Osteoblast (primary cell): ENCODE results near the gene FRMD8. TPM values are rescaled to one million over a fixed set of nuclear protein-coding genes. Genes with fewer than 3 reads are reported as not detected.
A peak's percentile ranks its signal among the peaks of the same experiment; 100 is the strongest.

Experiments
- DNase-seq: peaks from one replicate; pipeline ENCODE4 v3.0.0; 2011; ENCODE audit warnings: low spot score, mixed read lengths; ENCODE audit not compliant: insufficient read length; ENCODE audit errors: missing footprints
- H2AFZ ChIP-seq: 2 replicates; pipeline ENCODE4 v1.6.0; 2011; ENCODE audit warnings: mild to moderate bottlenecking, low read length
- H3K27ac ChIP-seq: 2 replicates; pipeline ENCODE4 v1.5.1; 2011; ENCODE audit warnings: mild to moderate bottlenecking, low read depth, low read length, moderate library complexity
- H3K27me3 ChIP-seq: 2 replicates; pipeline ENCODE4 v1.6.0; 2012; ENCODE audit warnings: mild to moderate bottlenecking, control low read depth, inconsistent platforms, low read length, moderate library complexity; ENCODE audit not compliant: insufficient read depth
- H3K36me3 ChIP-seq: 2 replicates; pipeline ENCODE4 v1.5.1; 2011; ENCODE audit warnings: mild to moderate bottlenecking, low read length, control low read depth, moderate library complexity; ENCODE audit not compliant: insufficient read depth
- H3K4me1 ChIP-seq: 2 replicates; pipeline ENCODE4 v1.5.1; 2011; ENCODE audit warnings: mild to moderate bottlenecking, low read length, control low read depth, moderate library complexity; ENCODE audit not compliant: insufficient read depth
- H3K4me2 ChIP-seq: 2 replicates; pipeline ENCODE4 v1.6.0; 2011; ENCODE audit warnings: mild to moderate bottlenecking, low read length; ENCODE audit not compliant: insufficient read depth
- H3K4me3 ChIP-seq: fragments of 200-600 bp; sonication (generic); 3 replicates; pipeline ENCODE4 v1.5.1; 2012; ENCODE audit warnings: mild to moderate bottlenecking, low read length, inconsistent platforms; ENCODE audit not compliant: insufficient read depth
- H3K79me2 ChIP-seq: 2 replicates; pipeline ENCODE4 v1.6.0; 2012; ENCODE audit warnings: mild to moderate bottlenecking, low read length, control low read depth, inconsistent platforms; ENCODE audit not compliant: insufficient read depth
- H3K9me3 ChIP-seq: 2 replicates; pipeline ENCODE4 v1.5.1; 2011; ENCODE audit warnings: low read depth, low read length, control low read depth
- H4K20me1 ChIP-seq: 2 replicates; pipeline ENCODE4 v1.6.0; 2012; ENCODE audit warnings: mild to moderate bottlenecking, low read length, control low read depth; ENCODE audit not compliant: insufficient read depth
- total RNA-seq: library from RNA; depleted of rRNA; stranded (reverse); fragments of >200 nt; gene quantifications from 2 replicates; pipeline ENCODE4 v1.2.3, GENCODE V29; 2012
- TF ChIP-seq, protein P1 (sequence below): IDR thresholded peaks from 2 replicates; pipeline ENCODE4 v1.5.1; 2011; ENCODE audit warnings: mild to moderate bottlenecking, low read depth, low read length, moderate library complexity; ENCODE audit errors: extremely low read depth

FRMD8 gene
- total RNA-seq, 1 donor, result 78.2 TPM

- H3K36me3 ChIP-seq, result peaks cover 79% of the 10 kb centered on the region
- H3K4me3 ChIP-seq, result peak overlapping the region; percentile 51
- peaks cover 96% of the 10 kb centered on the region for H3K79me2 ChIP-seq
- H3K9me3 ChIP-seq, result no peaks in the 10 kb centered on the region
- peaks cover 83% of the 10 kb centered on the region for H3K4me1 ChIP-seq
- H2AFZ ChIP-seq, result no peak overlapping the region
- no peaks in the 10 kb centered on the region for H3K27me3 ChIP-seq
- H4K20me1 ChIP-seq, result peaks cover 94% of the 10 kb centered on the region
- H3K27ac ChIP-seq, result peak overlapping the region; percentile 68
- TF ChIP-seq, protein P1, sequence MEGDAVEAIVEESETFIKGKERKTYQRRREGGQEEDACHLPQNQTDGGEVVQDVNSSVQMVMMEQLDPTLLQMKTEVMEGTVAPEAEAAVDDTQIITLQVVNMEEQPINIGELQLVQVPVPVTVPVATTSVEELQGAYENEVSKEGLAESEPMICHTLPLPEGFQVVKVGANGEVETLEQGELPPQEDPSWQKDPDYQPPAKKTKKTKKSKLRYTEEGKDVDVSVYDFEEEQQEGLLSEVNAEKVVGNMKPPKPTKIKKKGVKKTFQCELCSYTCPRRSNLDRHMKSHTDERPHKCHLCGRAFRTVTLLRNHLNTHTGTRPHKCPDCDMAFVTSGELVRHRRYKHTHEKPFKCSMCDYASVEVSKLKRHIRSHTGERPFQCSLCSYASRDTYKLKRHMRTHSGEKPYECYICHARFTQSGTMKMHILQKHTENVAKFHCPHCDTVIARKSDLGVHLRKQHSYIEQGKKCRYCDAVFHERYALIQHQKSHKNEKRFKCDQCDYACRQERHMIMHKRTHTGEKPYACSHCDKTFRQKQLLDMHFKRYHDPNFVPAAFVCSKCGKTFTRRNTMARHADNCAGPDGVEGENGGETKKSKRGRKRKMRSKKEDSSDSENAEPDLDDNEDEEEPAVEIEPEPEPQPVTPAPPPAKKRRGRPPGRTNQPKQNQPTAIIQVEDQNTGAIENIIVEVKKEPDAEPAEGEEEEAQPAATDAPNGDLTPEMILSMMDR, result no peak
- H3K4me2 ChIP-seq, result peak overlapping the region; percentile 84
- DNase-seq, result no peak
Observed at GRCh38 chr11:65433657-65434056, 47.2 kb downstream of the FRMD8 start.

DNA sequence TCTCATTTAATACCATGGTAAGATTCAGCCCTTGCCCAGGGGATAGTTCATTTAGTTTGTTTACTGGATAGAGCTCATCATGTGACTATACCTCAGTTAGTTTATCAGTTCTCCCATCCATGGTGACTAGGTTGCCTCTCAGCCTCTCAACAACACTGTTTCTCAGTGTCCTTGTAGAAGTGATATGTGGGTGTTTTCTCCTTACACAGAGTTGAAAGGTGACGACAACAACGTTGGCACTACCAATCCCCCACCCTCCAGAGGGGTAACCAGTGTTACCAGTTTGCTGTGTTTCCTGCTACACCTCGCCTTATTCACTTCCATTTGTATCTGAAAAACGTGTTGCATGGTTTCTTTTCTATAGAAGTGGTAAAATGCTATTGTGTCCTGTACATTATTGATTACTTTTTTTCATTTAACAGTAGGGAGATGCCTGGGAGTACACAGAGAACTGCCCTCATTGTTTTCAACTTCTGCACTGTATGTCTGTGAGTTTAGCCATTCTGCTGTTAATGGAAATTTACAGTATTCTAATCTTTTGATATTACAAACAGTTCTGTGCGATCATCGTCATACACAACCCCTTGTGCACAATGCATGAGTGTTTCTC, 47.7 kb downstream of the FRMD8 start:
- Histone ChIP-seq H3K4me1 (peaks cover 84% of the 10 kb centered on the region), H3K4me2 (peak overlapping the region; percentile 60), H3K9me3 (no peaks in the 10 kb centered on the region), H2AFZ (no peak overlapping the region), H3K27ac (peak overlapping the region; percentile 68), H3K4me3 (peak overlapping the region; percentile 51), H3K36me3 (peaks cover 84% of the 10 kb centered on the region), H3K27me3 (no peaks in the 10 kb centered on the region), H4K20me1 (peaks cover 94% of the 10 kb centered on the region), H3K79me2 (peaks cover 96% of the 10 kb centered on the region)
- TF ChIP-seq, protein P1, result no peak
- no peak for DNase-seq

- no peak overlapping the region for H2AFZ ChIP-seq
- no peaks in the 10 kb centered on the region for H3K27me3 ChIP-seq
- peaks cover 94% of the 10 kb centered on the region for H4K20me1 ChIP-seq
- TF ChIP-seq, protein P1, result no peak
- H3K4me2 ChIP-seq, result peak overlapping the region; percentile 60
- H3K4me1 ChIP-seq, result peaks cover 80% of the 10 kb centered on the region
- peaks cover 96% of the 10 kb centered on the region for H3K79me2 ChIP-seq
- H3K27ac ChIP-seq, result peak overlapping the region; percentile 68
- DNase-seq, result no peak
- H3K9me3 ChIP-seq, result no peaks in the 10 kb centered on the region
- H3K36me3 ChIP-seq, result peaks cover 89% of the 10 kb centered on the region
- peak overlapping the region; percentile 51 for H3K4me3 ChIP-seq
Observed at GRCh38 chr11:65434667-65435410, 48.4 kb downstream of the FRMD8 start.

DNA sequence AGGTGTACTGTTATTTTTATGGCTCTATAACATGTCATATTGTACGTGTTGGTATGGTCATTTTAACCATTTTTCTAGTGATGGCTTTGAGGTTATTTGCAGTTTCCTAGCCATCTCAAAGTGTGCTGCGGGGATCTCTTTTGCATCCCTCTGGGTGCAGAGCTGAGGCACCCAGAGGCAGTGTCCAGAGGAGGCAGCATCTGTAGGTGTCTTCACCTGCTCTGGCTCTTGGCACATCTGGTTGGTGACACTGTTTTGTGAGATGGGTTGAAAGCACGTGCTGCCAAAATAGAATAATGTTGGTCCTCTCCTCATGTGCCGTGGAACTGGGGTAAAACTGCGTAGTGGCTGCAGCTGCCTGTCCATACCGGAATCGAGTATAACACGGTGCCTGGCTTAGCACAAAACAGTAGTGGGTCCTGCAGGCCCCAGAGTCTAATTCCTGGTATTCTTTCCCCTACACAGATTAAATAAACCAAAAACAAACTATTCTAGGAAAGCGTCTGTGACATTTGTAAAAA, 49.0 kb downstream of the FRMD8 start:
- H3K9me3 ChIP-seq, result no peaks in the 10 kb centered on the region
- H4K20me1 ChIP-seq, result peaks cover 94% of the 10 kb centered on the region
- H2AFZ ChIP-seq, result no peak overlapping the region
- H3K4me2 ChIP-seq, result peak overlapping the region; percentile 60
- peak overlapping the region; percentile 68 for H3K27ac ChIP-seq
- H3K4me3 ChIP-seq, result peak overlapping the region; percentile 46
- H3K79me2 ChIP-seq, result peaks cover 96% of the 10 kb centered on the region
- peaks cover 75% of the 10 kb centered on the region for H3K4me1 ChIP-seq
- no peaks in the 10 kb centered on the region for H3K27me3 ChIP-seq
- TF ChIP-seq, protein P1, result no peak
- peaks cover 91% of the 10 kb centered on the region for H3K36me3 ChIP-seq
- DNase-seq, result no peak
